ENCODE data around the gene RPRD1B. TPM values are rescaled to one million over a fixed set of nuclear protein-coding genes. Genes with fewer than 3 reads are reported as not detected.

The RPRD1B gene
- total and polyA plus RNA-seq, 2 of the 8 experiments (the other 6 are each of a cell fraction or from before 2014, with no cell fraction given), result 10.3 to 20.9 TPM

DNA sequence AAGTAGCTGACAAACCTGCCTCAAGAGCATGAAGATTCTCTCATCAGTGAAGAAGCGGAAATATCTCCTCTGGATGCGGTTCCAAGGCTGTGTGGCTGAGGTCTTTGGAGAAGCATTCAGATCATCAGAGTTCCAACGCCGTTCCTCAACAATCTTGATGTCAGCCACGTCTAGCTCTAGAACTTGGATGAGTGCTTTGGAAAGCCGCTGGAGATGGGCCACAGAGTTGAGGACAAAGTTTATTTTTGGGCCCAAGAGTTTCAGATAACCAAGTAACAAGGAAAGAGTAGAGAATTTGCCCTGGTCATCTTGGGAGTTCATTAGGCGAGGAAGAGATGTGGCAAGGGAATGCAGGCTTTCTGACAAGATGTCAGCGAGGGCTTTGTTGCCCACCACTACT lies 21.2 kb upstream of the RPRD1B start (continued):
- TF ChIP-seq, protein P1, sequence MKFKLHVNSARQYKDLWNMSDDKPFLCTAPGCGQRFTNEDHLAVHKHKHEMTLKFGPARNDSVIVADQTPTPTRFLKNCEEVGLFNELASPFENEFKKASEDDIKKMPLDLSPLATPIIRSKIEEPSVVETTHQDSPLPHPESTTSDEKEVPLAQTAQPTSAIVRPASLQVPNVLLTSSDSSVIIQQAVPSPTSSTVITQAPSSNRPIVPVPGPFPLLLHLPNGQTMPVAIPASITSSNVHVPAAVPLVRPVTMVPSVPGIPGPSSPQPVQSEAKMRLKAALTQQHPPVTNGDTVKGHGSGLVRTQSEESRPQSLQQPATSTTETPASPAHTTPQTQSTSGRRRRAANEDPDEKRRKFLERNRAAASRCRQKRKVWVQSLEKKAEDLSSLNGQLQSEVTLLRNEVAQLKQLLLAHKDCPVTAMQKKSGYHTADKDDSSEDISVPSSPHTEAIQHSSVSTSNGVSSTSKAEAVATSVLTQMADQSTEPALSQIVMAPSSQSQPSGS (IDR thresholded peaks at IDR 0.05; ENCODE audit: low read length), result no peak
- TF ChIP-seq KDM1A (IDR thresholded peaks at IDR 0.05; ENCODE audit: borderline replicate concordance, low read length), result no peak
- TF ChIP-seq YY1 (IDR thresholded peaks at IDR 0.05; ENCODE audit: low read depth, low read length), result no peak
